NCI-H146 (cell line): ENCODE data around the gene RFFL.
"Not testable (repeated sequence)": the region's sequence is repeated elsewhere in the genome, so short reads cannot be mapped to it uniquely, and the experiment has no call there.

Experiments
- DNase-seq: peaks from one replicate; lab custom pipeline; 2025; lab: John Stamatoyannopoulos, UW

RFFL gene

GRCh38 chr17:35063514-35064223, at the start of gene RFFL:
Gene RFFL, minus strand, starts transcription at chr17:35063707. Its CDS starts 37,154 bp downstream, at chr17:35026553.
- DNase-seq: peak; percentile 94

DNA sequence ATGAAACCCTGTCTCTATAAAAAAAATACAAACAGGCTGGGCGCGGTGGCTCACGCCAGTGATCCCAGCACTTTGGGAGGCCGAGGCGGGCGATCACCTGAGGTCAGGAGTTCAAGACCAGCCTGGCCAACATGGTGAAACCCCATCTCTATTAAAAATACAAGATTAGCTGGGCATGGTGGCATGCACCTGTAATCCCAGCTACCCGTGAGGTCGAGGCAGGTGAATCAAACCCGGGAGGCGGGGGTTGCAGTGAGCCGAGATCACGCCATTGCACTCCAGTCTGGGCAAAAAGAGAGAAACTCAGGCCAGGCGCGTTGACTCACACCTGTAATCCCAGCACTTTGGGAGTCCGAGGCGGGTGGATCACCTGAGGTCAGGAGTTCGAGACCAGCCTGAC, 47.3 kb upstream of the RFFL start:
- not testable (repeated sequence) for DNase-seq

- no peak for DNase-seq
Observed at GRCh38 chr17:35104844-35105450, 41.4 kb upstream of the RFFL start.

DNA sequence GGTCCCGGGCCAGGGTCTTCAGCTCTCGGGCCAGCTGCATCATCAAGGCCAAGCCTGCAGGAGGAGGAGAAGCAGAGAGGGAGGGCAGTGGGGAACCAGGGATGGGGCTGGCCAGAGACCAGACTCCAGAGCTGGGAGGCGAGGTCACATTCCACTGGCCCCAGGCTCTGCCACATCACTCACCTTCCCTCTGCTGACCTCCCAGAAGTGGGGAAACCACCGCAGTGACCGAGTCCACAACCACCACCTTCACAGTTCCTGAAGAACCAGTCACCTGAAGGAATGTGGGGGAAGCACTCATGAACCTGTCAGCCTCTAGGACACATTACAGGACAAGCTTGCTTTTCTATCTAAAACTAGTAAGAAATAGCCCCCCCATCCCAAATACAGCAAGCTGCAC, 39.8 kb upstream of the RFFL start:
- no peak for DNase-seq

DNA sequence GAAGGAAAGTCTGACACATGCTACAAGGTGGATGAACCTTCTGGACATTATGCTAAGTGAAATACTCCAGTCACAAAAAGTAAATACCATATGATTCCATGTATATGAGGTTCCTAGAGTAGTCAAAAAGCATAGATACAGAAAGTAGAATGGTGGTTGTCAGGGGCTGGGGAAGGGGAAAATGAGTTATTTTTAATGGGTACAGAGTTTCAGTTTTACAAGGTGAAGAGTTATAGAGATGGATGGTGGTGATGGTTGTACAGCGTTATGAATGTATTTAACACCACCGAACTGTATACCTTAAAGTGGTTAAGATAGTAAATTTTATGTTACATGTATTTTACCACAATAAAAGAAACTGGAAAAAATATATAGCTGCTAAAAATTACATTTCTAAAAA, 38.2 kb upstream of the RFFL start:
- no peak for DNase-seq

- no peak for DNase-seq
Observed at GRCh38 chr17:35101036-35101435, 37.5 kb upstream of the RFFL start.

GRCh38 chr17:35099908-35100307, 36.4 kb upstream of the RFFL start:
- DNase-seq: peak; percentile 86

DNA sequence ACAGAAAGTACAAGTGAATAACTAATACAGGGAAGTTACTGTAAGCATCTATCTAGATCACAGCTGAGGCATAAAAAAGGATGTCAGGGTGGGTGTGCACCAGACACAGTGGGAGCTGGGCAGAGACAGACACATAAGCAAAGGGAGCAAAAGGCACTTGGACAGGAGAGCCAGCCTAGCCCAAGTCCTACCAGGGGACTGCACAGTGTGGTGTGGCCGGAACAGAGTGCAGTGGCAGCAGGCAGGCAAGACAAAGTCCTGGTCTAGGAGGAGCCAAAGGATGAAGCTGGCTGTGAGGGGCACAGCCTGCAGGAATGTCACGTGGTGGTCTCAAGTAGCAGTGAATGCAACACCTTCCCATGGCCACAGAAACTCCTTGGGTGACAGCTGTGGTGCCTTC, 34.3 kb upstream of the RFFL start:
- DNase-seq: no peak

DNA sequence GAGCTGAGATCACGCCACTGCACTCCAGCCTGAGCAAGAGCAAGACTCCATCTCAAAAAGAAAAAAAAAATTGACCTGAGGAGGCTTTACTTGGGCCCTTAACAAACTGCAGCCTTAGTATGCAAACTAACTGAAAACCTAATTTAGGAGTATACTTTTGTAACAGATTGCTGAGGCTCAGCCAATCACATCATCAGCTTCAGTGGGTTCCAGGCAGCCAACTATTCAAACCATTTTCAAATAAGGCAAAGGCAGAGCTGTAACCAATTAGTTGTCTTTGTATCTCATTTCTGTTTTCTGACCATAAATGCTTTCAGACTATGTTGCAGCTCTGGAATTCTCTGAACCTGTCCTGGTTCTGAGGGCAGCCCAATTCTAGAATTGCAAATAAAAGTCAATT, 32.2 kb upstream of the RFFL start:
- DNase-seq: no peak

- DNase-seq: no peak
Observed at GRCh38 chr17:35094902-35095301, 31.4 kb upstream of the RFFL start.

DNA sequence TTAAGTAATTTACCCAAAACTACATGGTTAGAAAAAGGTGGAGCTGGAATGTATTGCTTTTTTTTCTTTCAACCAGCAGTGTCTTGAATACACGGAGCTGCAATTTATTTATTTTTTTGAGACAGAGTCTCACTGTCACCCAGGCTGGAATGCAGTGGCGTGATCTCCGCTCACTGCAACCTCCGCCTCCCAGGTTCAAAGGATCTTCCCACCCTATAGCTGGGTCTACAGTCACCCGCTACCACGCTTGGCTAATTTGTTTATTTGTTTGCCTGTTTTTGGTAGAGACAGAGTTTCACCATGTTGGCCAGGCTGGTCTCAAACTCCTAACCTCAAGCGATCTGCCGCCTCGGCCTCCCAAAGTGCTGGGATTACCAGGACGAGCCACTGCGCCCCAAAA, 27.2 kb upstream of the RFFL start:
- DNase-seq: not testable (repeated sequence)

DNA sequence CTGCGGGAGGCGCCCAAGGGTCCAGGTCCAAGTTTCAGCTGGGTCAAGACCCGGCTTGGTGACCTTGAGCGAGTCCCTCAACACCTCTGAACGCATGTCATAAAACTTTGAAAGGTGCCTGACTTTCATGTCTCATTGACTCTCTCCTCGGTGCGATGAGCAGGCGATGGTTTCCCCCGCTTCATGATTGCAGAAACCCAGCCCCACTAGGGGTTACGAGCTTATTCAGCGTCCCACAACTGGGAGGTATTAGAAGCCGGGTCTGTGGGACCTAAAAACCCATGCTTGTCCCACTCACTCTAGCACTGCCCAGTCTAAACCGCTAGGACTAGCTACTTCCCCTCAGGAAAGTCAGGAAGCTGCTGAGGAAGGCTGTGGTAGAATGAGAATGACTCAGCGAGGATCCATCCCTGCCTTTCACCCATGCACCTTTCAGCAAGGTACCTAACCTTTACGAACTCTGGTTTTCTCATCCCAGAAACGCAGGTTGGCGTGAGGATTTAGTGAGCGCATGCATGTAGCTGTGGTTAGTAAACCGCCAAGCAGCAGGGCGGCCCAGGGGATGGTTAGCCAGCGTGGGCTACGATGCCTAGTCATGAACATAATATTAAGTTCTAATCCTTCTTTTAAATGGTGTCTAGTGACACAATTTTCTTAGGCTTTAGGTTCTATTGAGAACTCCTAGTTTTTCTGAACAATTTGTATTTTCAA, 26.2 kb upstream of the RFFL start:
- DNase-seq: peak; percentile 46

- DNase-seq: peak; percentile 88
Observed at GRCh38 chr17:35088881-35089585, 25.5 kb upstream of the RFFL start.

- DNase-seq: peak; percentile 61
Observed at GRCh38 chr17:35088356-35088880, 24.9 kb upstream of the RFFL start.

DNA sequence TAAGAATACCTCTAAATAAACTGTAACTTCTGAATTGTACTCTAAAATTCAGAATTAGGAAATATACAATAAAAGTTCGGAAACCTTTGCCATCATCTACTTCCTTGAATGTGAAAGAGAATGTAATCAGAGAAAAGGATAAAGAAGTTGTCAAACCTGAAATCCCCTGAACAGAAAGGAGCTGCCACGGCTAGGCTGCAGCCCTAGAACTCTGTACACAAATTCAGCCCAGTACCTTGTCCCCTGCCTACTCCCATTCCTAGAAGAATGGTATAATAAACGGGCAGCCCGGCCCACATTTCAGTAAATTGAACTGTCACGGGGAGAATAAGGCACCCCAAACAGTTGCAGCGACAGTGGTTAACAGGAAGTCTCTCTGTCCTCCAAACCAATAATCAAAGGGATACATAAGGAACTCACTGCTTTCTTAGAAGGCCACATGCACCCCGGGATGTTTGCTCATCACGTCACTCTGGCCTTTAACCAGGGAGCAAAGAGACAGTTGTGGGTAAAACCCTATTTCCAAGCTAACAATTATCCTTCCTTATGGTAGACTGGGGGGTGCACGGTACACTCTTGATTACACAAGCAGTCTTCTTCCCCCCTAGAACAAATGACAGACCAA, 24.3 kb upstream of the RFFL start:
- DNase-seq: peak; percentile 25

- DNase-seq: no peak
Observed at GRCh38 chr17:35086931-35087573, 23.5 kb upstream of the RFFL start.

- DNase-seq: no peak
Observed at GRCh38 chr17:35086164-35086563, 22.7 kb upstream of the RFFL start.

DNA sequence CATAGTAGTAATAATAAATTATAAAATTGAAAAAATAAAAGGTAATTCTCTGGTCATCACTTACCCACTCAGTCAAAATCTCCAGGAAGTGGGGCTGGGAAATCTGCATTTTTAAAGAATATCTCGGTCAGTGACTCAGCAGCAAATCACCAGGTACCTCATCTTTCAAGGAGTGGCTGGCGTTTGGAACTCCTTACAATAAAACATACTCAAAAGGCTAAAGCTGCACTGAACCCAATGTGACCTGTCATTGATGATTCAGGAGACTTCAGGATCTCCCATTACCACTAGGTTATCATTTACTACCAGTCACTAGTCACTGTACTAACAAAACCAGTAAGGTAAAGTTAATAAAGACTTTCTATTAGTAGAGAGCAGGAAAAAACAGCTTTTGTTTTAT, 21.5 kb upstream of the RFFL start:
- no peak for DNase-seq

- DNase-seq: no peak
Observed at GRCh38 chr17:35083071-35083470, 19.6 kb upstream of the RFFL start.

DNA sequence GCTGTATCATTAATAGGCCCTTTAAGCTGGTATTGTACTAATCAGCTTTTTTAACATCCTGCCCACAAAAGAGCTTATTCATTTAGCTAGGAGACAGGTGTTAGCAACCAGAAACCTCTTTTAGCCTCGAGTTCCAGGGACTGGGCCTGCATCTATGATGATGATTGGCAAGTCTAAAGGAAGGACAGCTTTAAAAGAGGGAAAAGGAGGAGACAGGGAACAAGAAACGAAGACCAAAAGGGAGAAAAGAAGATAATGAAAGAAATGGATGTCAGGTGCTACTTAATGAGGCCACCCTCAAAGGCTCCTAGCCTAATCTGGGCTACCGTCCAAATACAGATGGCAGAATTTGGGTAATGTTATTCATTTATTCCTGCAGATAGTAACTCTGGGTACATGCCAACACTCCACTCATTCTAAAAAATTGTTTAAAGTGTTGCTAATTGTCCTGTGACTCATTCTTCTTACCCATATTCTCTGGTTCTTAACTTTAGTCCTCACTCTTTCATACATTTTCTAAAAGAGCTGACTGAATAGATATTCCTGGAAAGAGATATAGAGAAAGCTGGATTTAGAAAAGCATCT, 18.7 kb upstream of the RFFL start:
- DNase-seq: peak; percentile 16

DNA sequence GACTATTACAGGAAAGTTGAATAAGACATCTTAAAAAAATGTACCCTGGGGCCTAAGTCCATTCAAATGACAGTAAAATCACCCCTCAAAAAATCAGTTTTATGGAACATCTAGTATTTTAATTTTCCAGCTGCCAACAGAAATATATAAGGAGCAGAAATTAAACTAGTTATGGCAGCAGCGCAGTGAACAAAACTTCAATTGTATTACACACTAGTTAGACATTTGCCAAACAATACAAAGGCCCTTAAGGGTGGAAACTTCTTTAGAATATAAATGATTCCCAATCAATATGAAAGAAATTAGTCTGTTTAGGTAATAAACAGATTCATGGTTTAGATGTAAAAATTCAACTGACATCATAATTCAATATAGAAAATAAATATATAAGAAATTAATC, 18.1 kb upstream of the RFFL start:
- no peak for DNase-seq
